Fibroblast of lung (primary cell): ENCODE results near the gene SPECC1L. TPM values are rescaled to one million over a fixed set of nuclear protein-coding genes. Genes with fewer than 3 reads are reported as not detected.

Experiments
- DNase-seq, 2 donors: peaks; one replicate each; pipeline versions ENCODE4 v3.0.0 to v3.0.0-alpha.2; 2010; ENCODE audit warnings: low read depth in 2 of 2
- H2AFZ ChIP-seq: 2 replicates; pipeline ENCODE4 v1.5.1; 2012; ENCODE audit warnings: low read length, control low read depth, inconsistent platforms
- H3K27ac ChIP-seq: 2 replicates; pipeline ENCODE4 v1.5.1; 2011; ENCODE audit warnings: low read length, control low read depth; ENCODE audit not compliant: insufficient read depth
- H3K27me3 ChIP-seq: 2 replicates; pipeline ENCODE4 v1.5.1; 2011; ENCODE audit warnings: mild to moderate bottlenecking, low read length; ENCODE audit not compliant: control insufficient read depth, insufficient read depth
- H3K36me3 ChIP-seq: 2 replicates; pipeline ENCODE4 v1.5.1; 2011; ENCODE audit warnings: low read length; ENCODE audit not compliant: control insufficient read depth, insufficient read depth
- H3K4me1 ChIP-seq: 2 replicates; pipeline ENCODE4 v1.5.1; 2011; ENCODE audit warnings: low read length; ENCODE audit not compliant: control insufficient read depth, insufficient read depth; ENCODE audit errors: extremely low read depth
- H3K4me2 ChIP-seq: 2 replicates; pipeline ENCODE4 v1.5.1; 2011; ENCODE audit warnings: low read length, control low read depth; ENCODE audit not compliant: insufficient read depth; ENCODE audit errors: extremely low read depth
- H3K4me3 ChIP-seq, 4 experiments: fragments of 200-600 bp in 1 of 4; sonication (generic) in 1 of 4; replicated peaks in 1 of 4; 2 replicates each; pipeline ENCODE4 v1.5.1; 2011 to 2016; ENCODE audit warnings: low read length in 4 of 4, low read depth in 3 of 4, mild to moderate bottlenecking in 3 of 4, control low read depth in 2 of 4, inconsistent platforms in 1 of 4, mixed read lengths in 1 of 4; ENCODE audit not compliant: insufficient read depth in 1 of 4; ENCODE audit errors: control extremely low read depth in 1 of 4
- H3K79me2 ChIP-seq: 2 replicates; pipeline ENCODE4 v1.5.1; 2012; ENCODE audit warnings: mild to moderate bottlenecking, low read length, inconsistent platforms; ENCODE audit not compliant: control insufficient read depth, insufficient read depth
- H3K9ac ChIP-seq: 2 replicates; pipeline ENCODE4 v1.5.1; 2011; ENCODE audit warnings: mild to moderate bottlenecking, low read length, control low read depth; ENCODE audit not compliant: insufficient read depth
- H3K9me3 ChIP-seq: 2 replicates; pipeline ENCODE4 v1.5.1; 2012; ENCODE audit warnings: low read depth, low read length; ENCODE audit not compliant: control insufficient read depth, insufficient read depth
- H4K20me1 ChIP-seq: 2 replicates; pipeline ENCODE4 v1.5.1; 2011; ENCODE audit warnings: low read length; ENCODE audit not compliant: control insufficient read depth, insufficient read depth; ENCODE audit errors: extremely low read depth
- EZH2 ChIP-seq: IDR thresholded peaks from 2 replicates; pipeline ENCODE4 v1.5.1; 2012; ENCODE audit warnings: low read length, control low read depth, mild to moderate bottlenecking; ENCODE audit errors: missing control alignments
- polyA plus RNA-seq, 2 donors: library from polyadenylated mRNA; depleted of rRNA in 1 of 2; stranded (reverse) in 1 of 2; unstranded in 1 of 2; fragments of >200 nt; gene quantifications; 2 replicates each; pipeline ENCODE4 v1.2.1, GENCODE V29; 2011 to 2012; ENCODE audit warnings: missing spikeins in 1 of 2
- total RNA-seq: library from RNA; depleted of rRNA; stranded (reverse); fragments of >200 nt; gene quantifications from 2 replicates; pipeline ENCODE4 v1.2.1, GENCODE V29; 2014
- TF ChIP-seq, protein P1 (sequence below), 2 donors: IDR thresholded peaks in 1 of 2; conservative IDR thresholded peaks in 1 of 2; 1 replicate in 1 of 2; 2 replicates in 1 of 2; pipeline ENCODE4 v1.5.1; 2011 to 2012; ENCODE audit warnings: low read length in 2 of 2, control low read depth in 1 of 2, inconsistent platforms in 1 of 2, low read depth in 1 of 2, mild to moderate bottlenecking in 1 of 2

Gene SPECC1L
- total and polyA plus RNA-seq, 2 donors (not counting 1 experiment from before 2014, with no cell fraction given) = 40.3 to 46.2 TPM

DNA sequence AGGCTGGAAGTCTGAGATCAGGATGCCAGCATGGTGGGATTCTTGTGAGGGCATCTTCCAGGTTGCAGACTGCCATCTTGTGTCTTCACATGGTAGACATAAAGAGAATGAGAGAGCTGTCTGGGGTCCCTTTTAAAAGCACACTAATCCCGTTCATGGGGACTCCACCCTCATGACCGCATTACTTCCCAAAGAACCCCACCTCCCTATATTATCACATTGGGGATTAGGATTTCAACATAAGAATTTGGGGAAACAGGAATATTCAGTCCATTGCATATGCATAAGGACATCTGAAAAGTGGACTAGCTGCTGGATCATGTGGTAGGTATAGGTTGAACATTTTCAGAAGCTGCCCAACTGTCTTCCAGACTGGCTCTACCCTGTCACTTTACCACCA lies 123.6 kb downstream of the SPECC1L start:
- Histone ChIP-seq H3K4me3 (no peak overlapping the region), H3K4me1 (peaks cover 11% of the 10 kb centered on the region), H3K9me3 (no peaks in the 10 kb centered on the region), H4K20me1 (no peaks in the 10 kb centered on the region), H3K27ac (no peak overlapping the region), H3K4me2 (no peak overlapping the region), H3K79me2 (no peaks in the 10 kb centered on the region), H3K36me3 (peaks cover 2% of the 10 kb centered on the region), H3K9ac (no peak overlapping the region), H2AFZ (no peak overlapping the region), H3K27me3 (no peaks in the 10 kb centered on the region)
- no peak for DNase-seq
- TF ChIP-seq, protein P1, sequence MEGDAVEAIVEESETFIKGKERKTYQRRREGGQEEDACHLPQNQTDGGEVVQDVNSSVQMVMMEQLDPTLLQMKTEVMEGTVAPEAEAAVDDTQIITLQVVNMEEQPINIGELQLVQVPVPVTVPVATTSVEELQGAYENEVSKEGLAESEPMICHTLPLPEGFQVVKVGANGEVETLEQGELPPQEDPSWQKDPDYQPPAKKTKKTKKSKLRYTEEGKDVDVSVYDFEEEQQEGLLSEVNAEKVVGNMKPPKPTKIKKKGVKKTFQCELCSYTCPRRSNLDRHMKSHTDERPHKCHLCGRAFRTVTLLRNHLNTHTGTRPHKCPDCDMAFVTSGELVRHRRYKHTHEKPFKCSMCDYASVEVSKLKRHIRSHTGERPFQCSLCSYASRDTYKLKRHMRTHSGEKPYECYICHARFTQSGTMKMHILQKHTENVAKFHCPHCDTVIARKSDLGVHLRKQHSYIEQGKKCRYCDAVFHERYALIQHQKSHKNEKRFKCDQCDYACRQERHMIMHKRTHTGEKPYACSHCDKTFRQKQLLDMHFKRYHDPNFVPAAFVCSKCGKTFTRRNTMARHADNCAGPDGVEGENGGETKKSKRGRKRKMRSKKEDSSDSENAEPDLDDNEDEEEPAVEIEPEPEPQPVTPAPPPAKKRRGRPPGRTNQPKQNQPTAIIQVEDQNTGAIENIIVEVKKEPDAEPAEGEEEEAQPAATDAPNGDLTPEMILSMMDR (conservative IDR thresholded peaks at IDR 0.05 in 1 of 2, IDR thresholded peaks at IDR 0.05 in 1 of 2; ENCODE audit: low read depth in 1 of 2, low read length in 2 of 2) = no peak
- no peak for TF ChIP-seq EZH2

DNA sequence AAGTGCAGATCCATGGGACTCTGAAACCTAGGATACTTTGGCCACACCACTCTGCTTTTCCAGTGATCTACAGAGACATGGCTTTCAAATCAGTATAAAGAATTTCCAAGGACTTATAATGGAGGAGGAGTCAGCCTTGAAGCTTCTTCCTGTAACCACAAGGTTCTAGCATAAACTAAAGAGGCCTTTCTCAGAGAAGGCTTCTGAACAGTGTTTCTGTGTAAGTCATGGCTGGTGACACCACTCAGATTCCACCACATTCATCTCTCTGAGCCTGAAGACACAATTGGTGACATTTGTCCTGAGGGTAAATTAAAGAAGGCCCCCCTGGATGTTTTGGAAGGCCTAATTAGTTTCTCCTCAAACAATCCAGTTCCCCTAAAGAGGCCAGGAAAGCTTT lies 127.8 kb downstream of the SPECC1L start:
- Histone ChIP-seq H2AFZ (no peak overlapping the region), H3K4me3 (no peak overlapping the region), H3K9ac (no peak overlapping the region), H3K4me1 (peaks cover 26% of the 10 kb centered on the region), H3K79me2 (no peaks in the 10 kb centered on the region), H3K27ac (no peak overlapping the region), H4K20me1 (no peaks in the 10 kb centered on the region), H3K9me3 (no peaks in the 10 kb centered on the region), H3K27me3 (no peaks in the 10 kb centered on the region), H3K36me3 (peaks cover 2% of the 10 kb centered on the region), H3K4me2 (no peak overlapping the region)
- TF ChIP-seq EZH2 = no peak
- TF ChIP-seq, protein P1 (conservative IDR thresholded peaks at IDR 0.05 in 1 of 2, IDR thresholded peaks at IDR 0.05 in 1 of 2; ENCODE audit: low read depth in 1 of 2, low read length in 2 of 2) = no peak
- DNase-seq = no peak

DNA sequence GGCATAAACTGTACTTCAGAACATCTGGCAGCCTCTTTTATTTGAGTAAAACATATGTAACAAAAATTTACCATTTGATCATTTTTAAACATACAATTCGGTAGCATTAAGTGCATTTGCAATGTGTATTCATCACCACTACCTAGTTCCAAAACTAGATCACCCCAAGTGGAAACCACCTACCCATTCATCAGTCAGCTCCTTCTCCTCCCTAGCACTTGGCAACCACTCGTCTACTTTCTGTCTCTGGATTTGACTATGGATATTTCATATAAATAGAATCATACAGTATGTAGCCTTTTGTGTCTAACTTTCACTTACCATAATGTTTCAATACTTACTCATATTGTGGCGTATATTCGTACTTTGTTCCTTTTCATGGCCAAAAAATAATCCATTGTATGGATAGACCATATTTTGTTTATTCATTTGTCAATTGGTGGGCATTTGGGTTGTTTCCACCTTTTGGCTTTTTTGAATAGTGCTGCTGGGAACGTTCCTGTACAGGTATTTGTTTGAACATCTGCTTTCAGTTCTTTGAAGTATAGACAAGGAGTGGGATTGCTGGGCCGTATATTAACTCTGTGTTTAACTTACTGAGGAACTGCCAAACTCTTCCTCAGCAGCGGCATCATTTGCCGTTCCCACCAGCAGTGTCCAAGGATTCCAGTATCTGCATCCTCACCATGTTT lies 129.5 kb downstream of the SPECC1L start:
- peaks cover 28% of the 10 kb centered on the region for H3K4me1 ChIP-seq
- H3K9me3 ChIP-seq = no peaks in the 10 kb centered on the region
- no peaks in the 10 kb centered on the region for H3K27me3 ChIP-seq
- no peak overlapping the region for H3K9ac ChIP-seq
- TF ChIP-seq, protein P1 (conservative IDR thresholded peaks at IDR 0.05 in 1 of 2, IDR thresholded peaks at IDR 0.05 in 1 of 2; ENCODE audit: low read depth in 1 of 2, low read length in 2 of 2) = no peak
- TF ChIP-seq EZH2 = no peak
- H3K27ac ChIP-seq = no peak overlapping the region
- H3K36me3 ChIP-seq = peaks cover 2% of the 10 kb centered on the region
- no peak for DNase-seq
- H3K4me2 ChIP-seq = peak overlapping the region; percentile 80
- H3K79me2 ChIP-seq = no peaks in the 10 kb centered on the region
- no peaks in the 10 kb centered on the region for H4K20me1 ChIP-seq
- no peak overlapping the region for H3K4me3 ChIP-seq
- H2AFZ ChIP-seq = no peak overlapping the region
